Activated CD4-positive, alpha-beta T cell treated with anti-CD3 and anti-CD28 coated beads, Interleukin-2, amount 50 U/mL, for 4 hours (primary cell): ENCODE data around the gene SORCS2.

Source experiments
- DNase-seq, 2 experiments: peaks; one replicate each; pipeline ENCODE4 v3.0.0-alpha.2; 2020

Gene SORCS2

GRCh38 chr4:7422151-7422897 lies 230.0 kb downstream of the SORCS2 start:
- DNase-seq, result no peak

GRCh38 chr4:7422898-7423180 lies 230.5 kb downstream of the SORCS2 start:
- no peak for DNase-seq

GRCh38 chr4:7423391-7423790 lies 231.1 kb downstream of the SORCS2 start:
- no peak for DNase-seq

DNA sequence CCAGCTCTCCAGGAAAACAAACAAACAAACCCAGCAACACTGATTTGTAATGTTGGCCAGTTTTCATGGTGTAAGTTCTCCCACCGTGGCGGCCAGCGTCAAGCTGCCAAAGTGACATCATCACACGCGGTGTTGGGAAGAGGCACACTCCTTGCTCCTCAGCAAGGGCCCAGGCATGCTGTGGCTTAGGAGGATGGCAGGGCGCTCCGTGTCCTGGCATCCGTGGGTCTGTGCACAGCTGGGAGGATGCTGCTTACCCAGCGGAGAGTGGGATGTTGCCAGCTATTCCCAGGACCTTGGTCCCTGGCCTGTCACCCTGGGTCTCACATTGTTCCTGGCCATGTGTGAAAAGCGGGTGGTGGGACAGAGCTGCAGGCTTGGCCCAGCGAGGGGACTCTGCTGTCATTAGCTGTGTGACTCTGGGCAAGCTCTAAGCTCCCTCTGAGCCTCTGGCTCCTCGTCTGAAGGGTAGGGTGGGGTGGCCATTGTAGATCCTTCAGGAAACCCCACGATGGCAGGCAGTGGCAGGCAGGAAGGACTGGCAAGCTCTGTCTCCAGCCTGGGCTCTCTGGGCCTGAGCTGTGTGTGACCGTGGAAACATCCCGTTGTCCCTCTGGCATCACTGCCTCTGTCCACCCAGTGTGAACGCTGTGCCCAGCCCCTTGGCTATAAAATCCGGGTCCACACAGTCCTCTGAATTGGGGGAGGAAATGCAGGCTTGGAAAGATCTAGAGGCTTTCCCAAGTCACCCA lies 231.6 kb downstream of the SORCS2 start:
- DNase-seq, result no peak

DNA sequence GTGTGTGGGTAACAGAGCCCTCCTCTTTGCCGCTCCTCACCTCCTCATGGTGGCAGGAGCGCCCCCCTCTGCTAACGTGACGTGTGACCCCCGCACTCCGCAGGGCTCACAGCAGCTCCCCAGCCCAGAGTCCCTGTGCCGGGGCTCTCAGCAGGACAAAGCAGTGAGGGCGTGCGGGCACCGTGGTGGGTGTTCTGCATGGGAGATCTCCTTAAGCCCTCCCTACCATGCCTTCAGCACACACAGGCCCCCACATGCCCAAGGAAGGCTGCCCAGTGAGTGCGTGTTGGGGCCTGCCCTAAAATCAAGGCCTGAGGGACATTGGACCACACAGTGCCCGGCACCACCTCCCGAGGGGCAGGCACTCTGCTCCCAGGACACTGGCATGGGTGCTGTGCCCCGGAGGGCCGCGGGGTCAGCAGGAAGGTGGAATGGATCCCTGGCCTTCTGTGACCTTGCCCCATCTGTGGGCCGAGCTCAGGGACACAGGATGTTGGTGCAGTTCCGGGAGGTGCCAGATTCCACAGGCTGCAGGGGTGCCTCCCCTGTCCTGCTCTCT lies 232.3 kb downstream of the SORCS2 start:
- DNase-seq, result no peak

DNA sequence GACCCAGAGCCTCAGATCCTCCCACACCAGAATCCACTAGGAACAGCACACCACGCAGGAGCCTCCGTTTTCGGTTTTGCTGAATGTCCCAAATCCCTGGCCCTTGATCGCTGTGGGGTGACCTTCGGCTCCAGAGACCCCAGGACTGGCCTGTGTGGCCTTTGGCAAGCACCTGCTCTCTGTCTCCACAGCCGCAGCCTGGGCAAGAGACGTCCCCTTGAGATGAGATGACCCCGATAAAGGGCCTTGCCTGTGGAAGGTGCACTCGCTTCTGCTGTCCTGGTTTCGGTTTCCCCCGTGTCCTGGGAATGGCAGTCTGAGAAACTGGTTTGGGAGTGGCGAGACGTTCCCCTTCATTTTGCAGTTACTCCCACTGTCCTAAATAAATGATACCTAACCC lies 232.8 kb downstream of the SORCS2 start:
- DNase-seq, result no peak

GRCh38 chr4:7425591-7426468 lies 233.5 kb downstream of the SORCS2 start:
- no peak for DNase-seq

- DNase-seq, result no peak
These were observed 234.3 kb downstream of the SORCS2 start for GRCh38 chr4:7426525-7427171.

DNA sequence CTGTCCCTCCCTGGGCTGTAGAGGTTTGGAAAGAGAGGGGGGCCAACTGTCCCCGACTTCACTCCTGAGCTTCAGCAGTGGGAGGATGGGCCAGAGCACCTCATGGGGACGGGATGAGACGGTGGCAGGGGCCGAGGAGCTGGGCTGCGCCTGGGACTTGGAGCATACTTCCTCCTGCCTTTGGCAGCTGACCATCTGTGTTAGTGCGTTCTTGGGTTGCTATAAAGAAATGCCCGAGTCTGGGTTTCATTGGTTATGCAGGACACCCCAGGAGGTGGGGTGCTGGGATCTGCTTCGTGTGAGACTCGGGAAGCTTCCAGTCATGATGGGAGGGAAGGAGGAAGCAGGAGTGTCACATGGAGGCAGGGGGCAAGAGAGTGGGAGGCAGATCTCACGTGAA lies 235.0 kb downstream of the SORCS2 start:
- no peak for DNase-seq

GRCh38 chr4:7427831-7428260 lies 235.5 kb downstream of the SORCS2 start:
- DNase-seq, result no peak

DNA sequence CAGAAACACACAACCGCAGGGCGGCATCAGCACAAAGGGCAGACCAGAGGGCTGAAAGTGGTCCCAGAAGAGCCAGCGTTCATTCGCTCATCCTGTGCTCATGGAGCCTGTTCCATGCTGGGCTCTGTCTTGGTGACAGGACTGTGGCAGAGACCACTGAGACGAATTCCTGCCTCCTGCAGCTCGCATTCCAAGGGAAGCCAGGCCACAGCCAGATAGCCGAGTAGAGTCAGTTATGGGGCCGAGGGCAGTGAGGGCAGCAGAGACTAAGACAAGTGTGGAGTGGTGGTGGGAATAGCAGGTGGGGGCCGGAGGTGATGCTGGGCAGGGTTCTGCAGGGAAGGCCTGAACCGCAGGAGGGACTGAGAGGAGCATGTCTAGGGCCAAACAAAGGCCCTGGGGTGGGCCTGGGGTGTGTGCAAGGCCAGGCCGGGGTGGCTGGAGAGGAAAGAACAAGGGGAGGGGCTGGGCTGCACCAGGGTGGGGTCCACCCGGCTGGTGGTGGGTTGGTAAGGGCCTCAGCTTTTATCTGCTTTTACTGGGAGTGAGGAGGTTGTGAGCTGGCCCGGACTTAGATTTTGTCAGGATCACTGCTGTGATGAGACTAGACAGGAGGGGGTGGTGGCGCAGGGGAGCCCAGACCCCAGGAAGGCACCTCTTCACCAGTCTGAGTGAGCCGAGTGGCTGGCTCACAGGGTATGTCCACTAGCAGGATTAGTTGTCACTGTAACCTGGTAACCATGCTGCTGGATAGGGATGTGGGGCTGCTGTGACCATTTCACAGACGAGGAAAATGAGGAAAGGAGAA lies 236.1 kb downstream of the SORCS2 start:
- DNase-seq, result no peak

DNA sequence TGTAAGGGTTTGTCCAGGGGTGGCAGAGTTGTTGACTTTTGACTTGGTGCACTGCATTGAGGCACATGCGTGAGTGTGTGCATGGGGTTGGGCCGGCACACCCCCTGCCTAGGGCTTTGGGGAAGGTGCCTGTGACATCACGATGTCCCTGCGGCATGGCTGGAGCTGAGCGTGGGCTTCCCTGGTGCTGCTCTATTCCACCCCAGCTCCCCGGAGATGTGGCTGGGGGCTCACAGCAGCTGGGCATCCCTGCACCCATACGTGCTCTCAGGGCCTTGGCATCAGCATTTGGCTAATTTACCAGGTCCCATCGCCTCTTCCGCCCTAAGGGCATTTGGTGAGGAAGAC lies 236.7 kb downstream of the SORCS2 start:
- no peak for DNase-seq

DNA sequence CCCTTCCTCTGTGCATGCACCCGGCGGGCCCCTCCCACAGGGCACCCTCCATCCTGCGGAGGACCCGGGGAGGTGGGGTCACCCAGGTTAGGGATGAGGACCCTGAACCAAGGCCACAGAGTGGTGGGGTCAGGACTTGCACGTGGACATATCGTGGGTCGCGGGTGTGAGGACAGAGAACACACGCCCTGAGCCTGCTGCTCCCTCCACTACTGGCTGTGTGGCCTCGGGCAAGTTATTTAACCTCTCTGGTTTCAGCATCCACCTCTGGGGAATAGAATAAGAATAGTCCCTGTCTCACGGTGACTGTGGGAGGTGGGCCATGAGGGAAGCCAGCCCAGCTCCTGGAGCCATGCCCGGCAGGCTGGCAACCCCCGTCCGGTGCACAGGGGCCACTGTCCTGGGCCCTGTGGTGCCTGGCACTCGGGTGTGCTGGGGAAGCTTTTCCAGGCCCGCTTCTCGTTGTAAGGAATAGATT lies 237.3 kb downstream of the SORCS2 start:
- no peak for DNase-seq

DNA sequence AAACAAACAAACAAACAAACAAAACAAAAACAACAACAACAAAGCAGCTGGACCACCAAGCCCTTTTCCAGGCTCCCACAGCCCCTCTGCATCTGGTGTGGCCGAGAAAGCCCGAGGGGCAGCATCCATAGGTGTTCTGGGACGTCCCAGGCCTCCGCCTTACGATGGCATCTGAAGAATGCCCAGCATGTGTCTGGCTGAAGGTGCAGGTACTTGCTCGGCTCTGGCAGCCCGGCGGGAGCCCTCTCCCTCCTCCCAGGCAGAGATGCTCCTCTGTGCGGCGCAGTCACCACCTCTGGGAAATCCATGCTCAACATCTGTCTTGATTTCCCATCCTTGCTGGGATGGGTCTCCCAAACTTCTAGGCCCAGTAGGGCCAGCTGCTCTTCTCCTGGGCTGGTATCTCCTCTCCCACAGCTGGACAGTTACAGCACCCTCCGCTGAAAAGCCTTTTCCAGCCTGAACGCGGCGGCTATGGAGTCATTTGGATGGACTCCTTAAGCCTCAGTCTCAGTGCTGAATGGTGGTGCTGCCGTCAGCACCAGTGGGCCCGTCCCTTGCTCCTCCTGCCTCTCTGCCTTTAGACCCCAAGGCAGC lies 238.1 kb downstream of the SORCS2 start:
- DNase-seq, result no peak

- no peak for DNase-seq
These were observed 238.8 kb downstream of the SORCS2 start for GRCh38 chr4:7430965-7431695.

DNA sequence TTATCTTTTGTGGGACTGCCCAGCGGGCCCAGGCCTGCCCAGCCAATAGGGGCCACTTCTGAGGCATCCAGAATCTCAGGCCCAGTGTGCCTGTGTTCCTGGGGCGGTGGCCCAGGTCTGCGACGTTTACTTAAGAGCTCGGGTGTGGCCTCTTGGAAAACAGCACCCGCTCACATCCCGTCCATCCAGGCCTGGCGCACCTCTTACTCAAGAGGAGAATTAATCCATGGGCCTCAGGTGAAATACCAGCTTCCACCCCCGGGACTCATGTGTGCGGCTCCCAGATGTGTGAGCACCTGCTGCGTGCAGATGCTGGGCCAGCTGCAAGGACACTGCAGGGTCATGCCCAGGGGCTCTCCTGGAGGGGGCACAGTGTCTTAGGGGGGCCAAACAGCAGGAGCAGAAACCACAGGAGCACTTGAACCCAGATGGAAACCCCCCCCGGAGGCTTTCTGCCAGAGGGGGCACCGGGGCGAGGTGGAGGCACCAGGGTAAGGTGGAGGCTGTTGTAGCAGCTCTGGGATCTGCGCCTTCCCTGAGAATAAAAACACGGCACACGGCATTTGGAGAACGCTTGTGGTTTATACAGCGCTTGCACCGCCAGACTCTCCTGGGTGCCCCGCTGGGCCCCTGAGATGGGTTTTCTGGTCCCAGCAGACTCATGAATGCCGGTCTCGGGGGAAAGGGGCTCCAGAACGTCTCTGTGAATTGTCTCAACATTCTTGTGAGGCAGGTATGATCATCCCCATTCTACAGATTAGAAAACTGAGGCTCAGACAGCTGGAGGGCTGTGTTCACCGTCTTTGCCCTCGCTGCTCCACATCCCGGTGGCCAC lies 239.6 kb downstream of the SORCS2 start:
- DNase-seq, result no peak

GRCh38 chr4:7432531-7433375 lies 240.4 kb downstream of the SORCS2 start:
- DNase-seq, result no peak

DNA sequence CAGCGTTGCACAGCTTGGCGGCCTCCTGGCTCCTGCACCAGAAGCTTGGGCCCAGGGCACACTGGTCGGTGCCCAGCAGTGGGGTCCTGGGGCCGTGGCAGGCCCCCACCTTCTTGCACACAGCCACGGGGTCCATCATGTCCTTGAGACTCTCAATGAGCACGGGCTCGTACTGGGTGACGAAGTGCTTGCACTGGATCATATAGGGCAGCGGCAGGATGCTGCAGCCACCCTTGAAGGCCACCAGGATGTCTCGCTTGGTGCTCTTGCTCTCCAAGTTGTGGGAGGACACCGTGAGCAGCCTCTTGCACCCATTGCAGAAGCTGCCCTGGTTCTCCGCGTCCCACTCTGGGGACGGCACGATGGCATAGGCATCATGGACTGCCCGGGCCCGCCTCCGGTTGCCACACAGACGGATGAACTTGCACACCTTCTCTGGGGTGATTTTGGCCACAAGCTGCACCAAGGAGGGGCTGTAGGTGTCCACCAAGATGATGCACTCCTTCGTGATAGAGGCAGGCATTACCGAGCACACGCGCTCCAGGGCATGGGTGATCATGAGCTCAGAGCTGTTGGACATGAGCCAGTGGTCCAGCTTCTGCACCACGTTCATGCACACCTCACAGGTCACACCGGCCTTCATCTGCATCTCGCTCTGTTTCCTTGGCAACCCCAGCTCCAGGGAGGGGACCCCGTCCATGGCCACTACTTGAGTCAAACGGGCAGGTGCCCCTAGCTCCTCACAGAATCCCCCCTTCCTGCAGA lies 241.2 kb downstream of the SORCS2 start:
- DNase-seq, result no peak
